Right lobe of liver (tissue), 6 donors: ENCODE measurements around the gene CASP7. TPM values are rescaled to one million over a fixed set of nuclear protein-coding genes. Genes with fewer than 3 reads are reported as not detected.

Experiments
- ATAC-seq, 4 donors: fragments of 200-7000 bp; cut with Tn5 transposase; one replicate each; pipeline ENCODE4 v1.9.1; 2020; ENCODE audit warnings: mild to moderate bottlenecking in 4 of 4, moderate library complexity in 4 of 4
- DNase-seq, 3 donors: peaks; one replicate each; pipeline ENCODE4 v3.0.0-alpha.2; 2020
- H3K27ac ChIP-seq, 3 donors: fragments of 200-600 bp; one replicate each; pipeline ENCODE4 v1.8.0; 2022
- H3K27me3 ChIP-seq, 2 donors: fragments of 200-600 bp; one replicate each; pipeline ENCODE4 v1.8.0; 2022
- H3K36me3 ChIP-seq, 4 donors: fragments of 200-600 bp; sonication (generic) in 1 of 4; one replicate each; pipeline versions ENCODE4 v1.5.1 to v1.8.0; 2017 to 2022; ENCODE audit warnings: control low read depth in 1 of 4
- H3K4me1 ChIP-seq, 4 donors: fragments of 200-600 bp; sonication (generic) in 1 of 4; one replicate each; pipeline versions ENCODE4 v1.5.1 to v1.8.0; 2017 to 2022; ENCODE audit warnings: control low read depth in 1 of 4
- H3K4me3 ChIP-seq, 3 donors: fragments of 200-600 bp; one replicate each; pipeline ENCODE4 v1.8.0; 2022
- H3K9me3 ChIP-seq, 4 donors: fragments of 200-600 bp; sonication (generic) in 1 of 4; one replicate each; pipeline versions ENCODE4 v1.5.1 to v1.8.0; 2017 to 2022; ENCODE audit warnings: control low read depth in 1 of 4
- CTCF ChIP-seq, 4 donors: fragments of 200-600 bp in 3 of 4; fragments of 450-650 bp in 1 of 4; IDR thresholded peaks; one replicate each; pipeline versions ENCODE4 v1.5.1 to v1.8.0; 2016 to 2022; ENCODE audit warnings: antibody characterized with exemption in 4 of 4, mild to moderate bottlenecking in 2 of 4
- POLR2A ChIP-seq: fragments of 450-650 bp; IDR thresholded peaks from one replicate; pipeline ENCODE4 v1.6.1; 2017; ENCODE audit warnings: antibody characterized with exemption, mild to moderate bottlenecking
- WGBS: methylation state at CpG from one replicate; pipeline ENCODE4 v1.1.6; 2018; ENCODE audit warnings: low coverage, low lambda C conversion rate; ENCODE audit not compliant: insufficient coverage; ENCODE audit errors: missing lambda C conversion rate; 5-methylcytosine and 5-hydroxymethylcytosine counted together
- intact Hi-C, 2 donors: fragments of 100-400 bp; cut with DNase I; formaldehyde crosslinking; loops; one replicate each; pipeline versions ENCODE4 v1.11.2 to v1.14.1; 2022
- total RNA-seq, 6 experiments: library from RNA; depleted of rRNA in 2 of 6; stranded (reverse); fragments of >200 nt in 2 of 6; fragmentation: NEBNext Ultra II Directional in 3 of 6; extraction: Animal tissue kit (Norgen Biotek cat#: 25700) in 3 of 6; gene quantifications; one replicate each; pipeline versions ENCODE4 v1.1.0 to v1.2.4, GENCODE V29; 2016 to 2023
- donor health status: DM: no; HTN: yes; CAD: no.
- donor health status: DM: no; HTN: no; CAD: no.
- donor health status: DM: no; HTN: no; CAD: no.
- donor health status: DM: no; HTN: yes; CAD: no.
- donor health status: DM: no; HTN: yes; CAD: no.

The CASP7 gene
- total RNA-seq, 6 experiments from 2014 or later = 9.5 to 24.7 (median 12.4) TPM

- no peak overlapping the region for H3K27ac ChIP-seq
- H3K27me3 ChIP-seq = no peaks in the 10 kb centered on the region
- DNase-seq = no peak
- peaks cover 0 to 16% (median 8%) of the 10 kb centered on the region in 4 donors for H3K36me3 ChIP-seq
- TF ChIP-seq CTCF (IDR thresholded peaks at IDR 0.05) (no peak), POLR2A (no peak)
- H3K9me3 ChIP-seq = peaks cover 0 to 3% (median 0%) of the 10 kb centered on the region in 4 donors
- WGBS = 100% methylated on average over 1 of the region's 1 CpG
- no peak overlapping the region for H3K4me3 ChIP-seq
- H3K4me1 ChIP-seq = no peaks in the 10 kb centered on the region
- intact Hi-C loops = no loop called here
- ATAC-seq = no peak
Observed at GRCh38 chr10:113695691-113696090, 16.0 kb downstream of the CASP7 start.

GRCh38 chr10:113697595-113697994, 17.9 kb downstream of the CASP7 start:
- Histone ChIP-seq H3K9me3 (peaks cover 0 to 3% (median 0%) of the 10 kb centered on the region in 4 donors), H3K36me3 (peaks cover 0 to 16% (median 8%) of the 10 kb centered on the region in 4 donors), H3K4me1 (no peaks in the 10 kb centered on the region), H3K4me3 (no peak overlapping the region), H3K27me3 (no peaks in the 10 kb centered on the region), H3K27ac (no peak overlapping the region)
- no peak for TF ChIP-seq CTCF (IDR thresholded peaks at IDR 0.05)
- no peak for DNase-seq
- no CpG with 5 or more reads among the region's 3 CpGs for WGBS
- intact Hi-C loops = no loop called here
- no peak for ATAC-seq

DNA sequence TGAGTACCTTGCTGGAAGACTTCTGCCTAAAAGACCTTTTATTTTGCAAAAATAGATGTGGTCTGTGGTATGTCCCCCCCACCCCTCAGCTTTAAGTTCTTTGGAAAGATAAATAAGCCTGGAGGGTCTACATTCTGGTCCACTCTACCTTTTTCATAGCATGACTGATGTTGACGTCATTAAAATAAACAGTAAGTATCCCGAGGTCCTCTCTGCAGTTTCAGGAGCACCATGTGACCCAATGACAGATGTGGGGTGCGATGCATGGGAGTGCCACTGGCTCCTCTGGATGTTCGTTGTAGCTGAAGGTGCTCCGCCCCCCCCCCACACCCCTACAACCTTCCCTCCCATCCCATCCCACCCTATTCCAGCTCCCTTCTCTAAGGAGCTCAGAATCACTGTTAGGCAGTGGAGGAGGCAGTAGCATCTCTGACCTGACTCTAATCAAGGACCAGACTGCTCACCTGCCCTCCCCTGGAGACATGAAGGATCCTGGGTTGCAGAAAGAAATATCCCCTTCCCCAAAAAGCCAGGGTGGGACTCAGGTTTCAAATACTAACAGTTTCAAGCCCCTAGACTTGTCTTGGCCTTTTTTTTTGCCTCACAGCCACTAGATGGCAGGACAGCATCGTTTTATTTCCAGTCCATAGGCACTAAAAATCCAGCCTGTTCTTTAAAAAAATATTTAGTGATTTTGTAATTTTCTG, 25.1 kb downstream of the CASP7 start:
- ATAC-seq = peak in 3 of 4 donors; percentile 53 to 66 (median 54)

GRCh38 chr10:113705344-113705652, 25.6 kb downstream of the CASP7 start:
- intact Hi-C loops = loop anchor here in 1 of 2 donors (10.0 kb wide), 1 partner anchor 400 kb away; no protein-coding TSS in a partner anchor

More for the DNA sequence above, 25.1 kb downstream of the CASP7 start:
- Histone ChIP-seq H3K9me3 (no peaks in the 10 kb centered on the region), H3K4me1 (no peaks in the 10 kb centered on the region), H3K27me3 (no peaks in the 10 kb centered on the region), H3K4me3 (no peak overlapping the region), H3K36me3 (peaks cover 0 to 3% (median 0%) of the 10 kb centered on the region in 4 donors), H3K27ac (no peak overlapping the region)
- no peak for TF ChIP-seq POLR2A
- TF ChIP-seq CTCF (IDR thresholded peaks at IDR 0.05) = peak; percentile 39 to 65 (median 59)
- intact Hi-C loops = loop anchor here in 1 of 2 donors (10.0 kb wide), 1 partner anchor 400 kb away; no protein-coding TSS in a partner anchor
- DNase-seq = no peak
- 41% methylated on average over 6 of the region's 6 CpGs for WGBS

More at GRCh38 chr10:113705344-113705652, 25.6 kb downstream of the CASP7 start:
- Histone ChIP-seq H3K27me3 (no peaks in the 10 kb centered on the region), H3K4me3 (no peak overlapping the region), H3K36me3 (peaks cover 0 to 1% (median 0%) of the 10 kb centered on the region in 4 donors), H3K4me1 (no peaks in the 10 kb centered on the region), H3K27ac (no peak overlapping the region), H3K9me3 (no peaks in the 10 kb centered on the region)
- TF ChIP-seq CTCF (IDR thresholded peaks at IDR 0.05) (no peak), POLR2A (no peak)
- no peak for ATAC-seq
- DNase-seq = no peak
